ENCODE results near the gene SH3BP1. TPM values are rescaled to one million over a fixed set of nuclear protein-coding genes. Genes with fewer than 3 reads are reported as not detected.

SH3BP1 gene
- total RNA-seq, 1 experiment from 2014 or later: 6.1 TPM

GRCh38 chr22:37624017-37624365 is 15.5 kb upstream of the SH3BP1 start:
- Histone ChIP-seq H3K4me1 (peaks cover 15% of the 10 kb centered on the region; the same call in 1 of the 2 replicates), H3K36me3 (0 out of 2 replicates have a peak, but pooled peaks cover 4% of the 10 kb centered on the region), H3K9me3 (replicated peaks) (no peaks in the 10 kb centered on the region), H3K4me3 (no peak overlapping the region), H3K27ac (no peak overlapping the region), H3K27me3 (no peaks in the 10 kb centered on the region)
- no peak for DNase-seq

GRCh38 chr22:37624876-37625275 is 14.6 kb upstream of the SH3BP1 start:
- 0 out of 2 replicates have a peak, but pooled peaks cover 4% of the 10 kb centered on the region for H3K36me3 ChIP-seq
- H3K27me3 ChIP-seq: no peaks in the 10 kb centered on the region
- peaks cover 15% of the 10 kb centered on the region; the same call in 1 of the 2 replicates for H3K4me1 ChIP-seq
- H3K4me3 ChIP-seq: no peak overlapping the region
- no peaks in the 10 kb centered on the region for H3K9me3 ChIP-seq (replicated peaks)
- no peak for DNase-seq
- no peak overlapping the region for H3K27ac ChIP-seq

GRCh38 chr22:37625737-37626136 is 13.7 kb upstream of the SH3BP1 start:
- no peak for DNase-seq
- Histone ChIP-seq H3K9me3 (replicated peaks) (no peaks in the 10 kb centered on the region), H3K27me3 (no peaks in the 10 kb centered on the region), H3K4me1 (peaks cover 15% of the 10 kb centered on the region; the same call in 1 of the 2 replicates), H3K36me3 (0 out of 2 replicates have a peak, but pooled peaks cover 4% of the 10 kb centered on the region), H3K27ac (no peak overlapping the region), H3K4me3 (no peak overlapping the region)

GRCh38 chr22:37626144-37626543 is 13.3 kb upstream of the SH3BP1 start:
- no peak for DNase-seq
- Histone ChIP-seq H3K27me3 (no peaks in the 10 kb centered on the region), H3K36me3 (0 out of 2 replicates have a peak, but pooled peaks cover 4% of the 10 kb centered on the region), H3K4me1 (peaks cover 15% of the 10 kb centered on the region; the same call in 1 of the 2 replicates), H3K9me3 (replicated peaks) (no peaks in the 10 kb centered on the region), H3K4me3 (no peak overlapping the region), H3K27ac (no peak overlapping the region)

- DNase-seq: no peak
- no peak overlapping the region for H3K27ac ChIP-seq
- H3K9me3 ChIP-seq (replicated peaks): no peaks in the 10 kb centered on the region
- no peak overlapping the region for H3K4me3 ChIP-seq
- no peaks in the 10 kb centered on the region for H3K27me3 ChIP-seq
- peaks cover 15% of the 10 kb centered on the region; the same call in 1 of the 2 replicates for H3K4me1 ChIP-seq
- 0 out of 2 replicates have a peak, but pooled peaks cover 4% of the 10 kb centered on the region for H3K36me3 ChIP-seq
Measured at GRCh38 chr22:37626556-37627075, 12.9 kb upstream of the SH3BP1 start.

GRCh38 chr22:37627121-37627520 is 12.3 kb upstream of the SH3BP1 start:
- no peaks in the 10 kb centered on the region for H3K9me3 ChIP-seq (replicated peaks)
- H3K4me1 ChIP-seq: peaks cover 15% of the 10 kb centered on the region; the same call in 1 of the 2 replicates
- H3K36me3 ChIP-seq: 0 out of 2 replicates have a peak, but pooled peaks cover 4% of the 10 kb centered on the region
- no peak overlapping the region for H3K27ac ChIP-seq
- DNase-seq: no peak
- no peak overlapping the region for H3K4me3 ChIP-seq
- H3K27me3 ChIP-seq: no peaks in the 10 kb centered on the region

- H3K4me3 ChIP-seq: no peak overlapping the region
- 0 out of 2 replicates have a peak, but pooled peaks cover 4% of the 10 kb centered on the region for H3K36me3 ChIP-seq
- no peaks in the 10 kb centered on the region for H3K27me3 ChIP-seq
- no peaks in the 10 kb centered on the region for H3K9me3 ChIP-seq (replicated peaks)
- H3K27ac ChIP-seq: no peak overlapping the region
- H3K4me1 ChIP-seq: peaks cover 16% of the 10 kb centered on the region
- no peak for DNase-seq
Measured at GRCh38 chr22:37627545-37627944, 11.9 kb upstream of the SH3BP1 start.

- no peak overlapping the region for H3K27ac ChIP-seq
- H3K36me3 ChIP-seq: 0 out of 2 replicates have a peak, but pooled peaks cover 2% of the 10 kb centered on the region
- H3K27me3 ChIP-seq: no peaks in the 10 kb centered on the region
- no peak for DNase-seq
- H3K4me3 ChIP-seq: no peak overlapping the region
- peaks cover 26% of the 10 kb centered on the region for H3K4me1 ChIP-seq
- no peaks in the 10 kb centered on the region for H3K9me3 ChIP-seq (replicated peaks)
Measured at GRCh38 chr22:37628830-37629229, 10.6 kb upstream of the SH3BP1 start.

GRCh38 chr22:37629928-37630327 is 9.5 kb upstream of the SH3BP1 start:
- H3K4me1 ChIP-seq: peaks cover 29% of the 10 kb centered on the region
- H3K9me3 ChIP-seq (replicated peaks): no peaks in the 10 kb centered on the region
- H3K36me3 ChIP-seq: no peaks in the 10 kb centered on the region
- H3K4me3 ChIP-seq: no peak overlapping the region
- no peaks in the 10 kb centered on the region for H3K27me3 ChIP-seq
- DNase-seq: no peak
- no peak overlapping the region for H3K27ac ChIP-seq

- Histone ChIP-seq H3K36me3 (no peaks in the 10 kb centered on the region), H3K4me3 (no peak overlapping the region), H3K27me3 (no peaks in the 10 kb centered on the region), H3K4me1 (peaks cover 33% of the 10 kb centered on the region), H3K9me3 (replicated peaks) (no peaks in the 10 kb centered on the region), H3K27ac (no peak overlapping the region)
- no peak for DNase-seq
Measured at GRCh38 chr22:37630839-37631435, 8.5 kb upstream of the SH3BP1 start.

GRCh38 chr22:37631448-37632173 is 7.9 kb upstream of the SH3BP1 start:
- no peak overlapping the region for H3K27ac ChIP-seq
- H3K4me3 ChIP-seq: no peak overlapping the region
- no peaks in the 10 kb centered on the region for H3K9me3 ChIP-seq (replicated peaks)
- H3K27me3 ChIP-seq: no peaks in the 10 kb centered on the region
- peaks cover 38% of the 10 kb centered on the region for H3K4me1 ChIP-seq
- DNase-seq: no peak
- H3K36me3 ChIP-seq: no peaks in the 10 kb centered on the region

GRCh38 chr22:37632174-37633088 is 7.0 kb upstream of the SH3BP1 start:
- Histone ChIP-seq H3K36me3 (no peaks in the 10 kb centered on the region), H3K4me1 (peaks cover 42% of the 10 kb centered on the region), H3K27ac (peak overlapping the region; percentile 67), H3K27me3 (no peaks in the 10 kb centered on the region), H3K4me3 (no peak overlapping the region), H3K9me3 (replicated peaks) (no peaks in the 10 kb centered on the region)
- no peak for DNase-seq

- H3K36me3 ChIP-seq: no peaks in the 10 kb centered on the region
- H3K27ac ChIP-seq: peak overlapping the region; percentile 67
- peak overlapping the region; percentile 26 for H3K4me3 ChIP-seq
- peak; percentile 22 to 34 for DNase-seq
- H3K9me3 ChIP-seq (replicated peaks): no peaks in the 10 kb centered on the region
- H3K4me1 ChIP-seq: peaks cover 42% of the 10 kb centered on the region
- H3K27me3 ChIP-seq: no peaks in the 10 kb centered on the region
Measured at GRCh38 chr22:37633089-37633624, 6.3 kb upstream of the SH3BP1 start.

Data from SJCRH30 (cell line).